MM.1S (cell line): ENCODE data around the gene SPATA9.

Experiments
- CTCF ChIP-seq: fragments of 300-600 bp; sonication (generic); IDR thresholded peaks from 2 replicates; pipeline ENCODE4 v1.5.1; 2016; ENCODE audit warnings: antibody characterized with exemption, low read length, mixed read lengths
- EZH2 ChIP-seq: fragments of 300-600 bp; sonication (generic); optimal IDR thresholded peaks from 2 replicates; pipeline ENCODE3; 2017; ENCODE audit warnings: low read depth, mild to moderate bottlenecking, antibody characterized with exemption, low read length, mixed read lengths
- EZH2phosphoT487 ChIP-seq: fragments of 300-600 bp; sonication (generic); IDR thresholded peaks from 2 replicates; pipeline ENCODE4 v1.6.1; 2018; ENCODE audit warnings: antibody characterized with exemption, low read length

- TF ChIP-seq EZH2phosphoT487 = no peak
- TF ChIP-seq CTCF = no peak
- no peak for TF ChIP-seq EZH2
Observed at GRCh38 chr5:95718203-95718602, 35.4 kb upstream of the SPATA9 start.
